Stimulated activated naive CD8-positive, alpha-beta T cell treated with anti-CD3 and anti-CD28 coated beads, Interleukin-15, Interleukin-2, amounts not matched to agents 100 U/mL and 50 U/mL, for 24 hours (primary cell): Measurements from ENCODE around the gene COL16A1.

Experiments used
- ATAC-seq: fragments of 150-1000 bp; cut with Tn5 transposase; one replicate; pipeline ENCODE4 v1.10.0; 2021
- DNase-seq: peaks from one replicate; pipeline ENCODE4 v3.0.0; 2021

Gene COL16A1

DNA sequence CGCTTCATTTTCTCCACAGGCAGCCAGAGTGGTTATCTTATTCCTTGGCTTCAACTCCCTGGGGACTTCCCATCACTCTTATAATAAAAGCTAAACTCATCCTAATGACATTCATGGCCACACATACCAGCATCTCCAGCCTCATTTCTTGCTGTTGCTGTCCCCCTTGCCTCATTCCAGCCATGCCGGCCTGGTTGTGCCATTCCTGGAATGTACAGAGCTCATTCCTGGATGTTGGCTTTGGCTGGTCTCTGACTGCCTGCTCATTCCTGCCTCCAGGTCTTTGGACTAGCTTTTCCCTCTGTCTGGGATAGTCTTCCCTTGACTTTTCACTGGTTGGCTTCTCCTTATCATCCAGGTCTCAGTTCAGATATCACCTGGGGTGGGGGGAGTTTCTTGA lies 56.7 kb downstream of the COL16A1 start:
- no peak for DNase-seq
- no peak for ATAC-seq

DNA sequence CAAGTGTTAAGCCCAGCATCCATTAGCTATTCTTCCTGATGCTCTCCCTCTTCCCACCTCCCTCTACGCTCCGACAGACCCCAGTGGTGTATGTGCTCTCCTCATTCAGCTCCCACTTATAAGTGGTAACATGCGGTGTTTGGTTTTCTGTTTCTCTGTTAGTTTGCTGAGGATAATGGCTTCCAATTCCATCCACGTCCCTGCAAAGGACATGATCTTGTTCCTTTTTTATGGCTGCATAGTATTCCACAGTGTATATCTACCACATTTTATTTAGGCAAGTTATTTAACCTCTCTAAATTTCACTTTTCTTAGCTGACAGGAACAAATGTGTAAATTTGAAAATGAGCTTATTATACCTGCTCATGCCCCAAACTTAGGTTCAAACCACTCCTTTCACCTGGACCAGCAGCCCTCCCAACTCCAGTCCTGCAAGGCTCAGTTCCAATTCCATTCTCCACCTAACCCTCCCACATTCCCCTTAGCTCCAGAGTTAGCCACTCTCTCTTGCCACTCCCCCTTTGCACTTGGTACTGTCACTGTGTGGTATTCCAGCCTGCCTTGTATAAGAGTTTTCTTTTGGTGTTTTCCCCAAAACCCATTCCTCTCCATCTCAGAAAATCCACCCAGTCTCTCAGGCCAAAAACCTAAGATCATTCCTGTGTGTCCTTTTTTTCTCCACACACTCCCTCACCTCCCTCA lies 57.4 kb downstream of the COL16A1 start:
- DNase-seq, result no peak
- no peak for ATAC-seq

DNA sequence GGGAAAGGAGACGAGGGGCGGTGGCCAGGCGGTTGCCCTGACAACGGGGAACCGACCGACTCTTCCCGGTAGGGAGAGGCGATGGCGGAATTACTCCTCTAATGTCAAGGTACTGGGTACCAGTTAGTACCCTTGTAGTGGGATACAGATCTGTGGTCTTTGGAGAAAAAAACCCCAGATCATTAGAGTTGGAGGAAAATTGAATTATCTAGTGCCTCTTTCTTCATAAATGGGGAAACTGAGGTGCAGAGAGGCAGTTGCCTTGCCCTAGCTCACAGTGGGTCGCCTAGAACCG lies 58.6 kb downstream of the COL16A1 start:
- no peak for ATAC-seq
- no peak for DNase-seq

DNA sequence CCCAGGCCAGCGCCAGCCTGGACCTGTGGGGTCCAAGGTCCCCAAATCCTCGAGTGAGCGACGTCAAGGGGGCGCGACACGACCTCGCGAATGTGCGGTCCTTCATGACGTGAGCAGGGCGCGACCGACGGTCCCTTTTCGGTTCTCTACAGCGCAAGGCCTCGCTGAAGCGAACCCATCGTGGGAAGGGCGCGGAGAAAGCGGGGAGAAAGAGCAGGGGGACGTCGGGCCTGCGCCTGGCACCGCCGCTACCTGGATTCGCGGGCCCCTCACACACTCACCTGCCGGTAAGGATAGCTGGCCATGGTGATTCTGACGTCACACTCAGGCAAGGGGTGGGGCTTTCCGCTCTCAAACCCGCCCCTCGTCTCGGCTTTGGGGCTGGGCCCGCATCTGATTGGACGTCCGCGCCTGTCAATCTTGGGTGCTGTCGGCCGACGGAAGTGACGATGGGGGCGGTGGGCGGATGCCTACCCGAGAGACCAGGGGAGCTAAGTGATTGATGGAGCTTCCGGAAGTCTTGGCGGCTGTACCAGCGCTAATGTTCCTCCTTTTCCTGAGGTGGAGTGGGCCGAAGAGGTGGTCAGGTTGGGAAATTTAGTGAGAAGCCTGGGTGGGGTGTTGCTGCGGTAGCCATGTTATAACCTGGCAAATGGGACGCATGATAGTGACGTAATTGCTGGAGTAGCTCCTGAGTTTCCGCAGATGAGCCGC lies 59.1 kb downstream of the COL16A1 start, which contains the start of gene PEF1:
PEF1 (minus strand) TSS at position 317 of the 714 bp plus-strand sequence; CDS start at position 305, 12 bp downstream.
- peak; percentile 99 for DNase-seq
- ATAC-seq, result peak; percentile 93

DNA sequence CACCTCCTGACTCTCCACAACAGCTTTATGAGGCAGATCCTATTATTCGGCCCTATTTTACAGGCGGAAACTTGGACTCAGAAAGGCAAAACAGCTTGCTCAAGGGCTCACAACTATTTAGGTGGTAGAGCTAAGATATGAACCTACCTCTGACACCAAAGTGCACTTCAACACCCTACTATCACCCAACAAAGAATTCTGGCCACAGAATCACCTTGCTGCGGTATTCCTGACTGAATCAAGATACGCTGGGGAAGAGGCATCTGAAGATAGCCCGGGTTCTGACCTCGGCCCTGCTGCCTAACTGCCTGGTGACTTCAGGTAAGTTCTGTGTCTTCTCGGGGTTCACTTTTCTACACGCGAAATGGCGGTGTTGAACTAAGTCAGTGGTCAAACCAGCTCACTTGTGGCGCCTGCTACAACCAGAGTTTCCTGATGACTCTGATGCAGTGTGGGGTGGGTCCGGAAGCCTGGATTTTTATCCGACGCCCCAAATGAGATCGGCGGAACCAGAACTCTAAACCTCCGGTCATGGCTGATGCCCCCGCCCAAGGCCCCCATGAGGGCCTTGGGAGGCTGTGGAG lies 59.7 kb downstream of the COL16A1 start:
- peak; percentile 37 for ATAC-seq
- no peak for DNase-seq

DNA sequence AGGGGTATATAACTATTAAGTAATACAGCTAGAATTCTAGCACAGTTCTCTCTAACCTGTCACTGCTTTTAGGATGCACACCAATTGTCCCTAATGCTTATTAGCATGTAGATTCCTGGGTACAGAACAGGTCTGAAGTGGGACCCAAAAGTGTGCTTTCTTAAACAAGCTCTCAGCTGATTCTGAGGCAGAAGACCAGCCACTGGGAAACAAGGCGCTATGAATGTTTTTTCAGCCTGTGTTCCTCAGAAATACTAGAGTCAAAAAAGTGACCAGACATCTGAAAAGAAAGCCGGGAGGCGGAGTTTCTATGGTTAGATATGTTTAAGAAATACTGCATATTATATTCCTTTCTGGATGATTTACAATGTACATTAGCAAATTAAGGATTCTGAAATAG lies 60.9 kb downstream of the COL16A1 start:
- no peak for ATAC-seq
- no peak for DNase-seq

DNA sequence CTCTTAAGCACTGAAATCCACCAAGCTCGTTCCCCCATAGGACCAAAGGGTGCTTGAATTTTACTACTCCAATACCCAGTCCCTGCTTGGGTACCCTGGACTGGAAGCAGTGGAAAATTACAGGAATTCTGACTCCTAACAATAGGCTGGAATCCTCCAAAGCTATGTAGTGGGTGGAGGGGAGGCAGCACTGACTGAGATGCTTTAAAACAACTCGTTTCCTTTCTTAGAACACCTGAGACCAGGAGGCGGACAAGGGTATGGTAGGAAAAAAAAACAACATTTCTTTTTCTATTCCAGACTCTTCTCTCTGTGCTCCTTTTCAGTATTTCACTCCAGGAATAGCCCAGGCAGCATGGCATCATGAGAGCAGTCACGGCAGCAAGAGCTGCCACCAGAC lies 61.5 kb downstream of the COL16A1 start:
- DNase-seq, result no peak
- ATAC-seq, result no peak

DNA sequence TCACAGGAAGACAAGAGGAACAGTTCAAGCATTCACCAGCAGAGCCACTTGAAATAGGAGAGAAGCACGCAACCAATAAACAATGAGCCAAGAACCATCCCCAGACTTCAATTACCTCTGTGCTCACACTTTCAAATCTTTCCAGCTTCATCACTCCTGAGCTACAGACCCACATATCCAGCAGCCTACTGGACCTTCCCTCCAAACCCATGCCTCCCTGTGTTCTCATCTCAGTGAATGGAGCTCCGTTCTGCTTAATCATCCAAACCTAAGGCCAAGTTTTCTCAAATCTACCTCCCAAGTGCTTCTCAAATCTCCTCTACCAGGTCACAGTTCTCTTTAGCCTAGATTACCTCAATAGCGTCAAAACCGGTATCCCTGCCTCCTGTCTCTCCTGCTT lies 62.9 kb downstream of the COL16A1 start:
- DNase-seq (no peak), ATAC-seq (no peak)

DNA sequence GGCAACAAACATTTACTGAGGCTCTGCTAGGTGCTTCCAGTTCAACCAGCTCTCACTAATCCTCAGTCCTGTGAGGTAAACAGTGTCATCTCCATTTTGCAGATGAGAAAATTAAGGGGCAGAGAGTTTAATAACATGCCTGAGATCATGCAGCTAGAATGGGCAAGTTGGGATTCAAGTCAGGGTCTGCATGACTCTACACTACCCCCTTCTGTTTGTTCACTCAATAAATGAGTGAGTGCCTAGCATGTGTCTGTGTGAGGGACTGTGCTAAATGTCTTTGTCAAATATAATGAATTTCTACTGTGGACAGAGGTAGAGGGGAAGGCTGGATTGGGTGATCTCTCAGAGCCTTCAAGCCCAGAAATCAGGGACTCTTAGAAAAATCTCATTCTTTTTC lies 63.6 kb downstream of the COL16A1 start:
- ATAC-seq, result no peak

DNA sequence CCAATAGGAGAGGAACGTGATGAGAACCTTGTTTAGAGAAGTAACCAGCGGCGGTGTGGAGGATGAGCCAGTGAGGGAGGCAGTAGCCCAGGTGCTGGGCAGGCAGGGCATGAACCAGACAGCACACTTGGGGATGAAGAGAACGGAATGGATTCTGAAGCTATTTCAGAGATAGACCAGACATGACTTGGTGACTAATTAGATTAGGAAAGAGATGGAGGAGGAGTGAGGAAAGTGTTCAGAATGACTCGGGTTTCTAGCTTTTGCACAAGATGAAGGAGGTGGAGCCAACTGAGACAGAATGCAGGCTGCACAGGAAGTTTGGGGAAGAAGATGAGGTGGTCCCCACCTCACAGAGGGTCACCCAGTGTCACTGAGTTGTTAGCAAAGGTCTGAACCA lies 64.3 kb downstream of the COL16A1 start:
- ATAC-seq (no peak), DNase-seq (no peak)

More for the DNA sequence above, 63.6 kb downstream of the COL16A1 start:
- DNase-seq, result no peak

DNA sequence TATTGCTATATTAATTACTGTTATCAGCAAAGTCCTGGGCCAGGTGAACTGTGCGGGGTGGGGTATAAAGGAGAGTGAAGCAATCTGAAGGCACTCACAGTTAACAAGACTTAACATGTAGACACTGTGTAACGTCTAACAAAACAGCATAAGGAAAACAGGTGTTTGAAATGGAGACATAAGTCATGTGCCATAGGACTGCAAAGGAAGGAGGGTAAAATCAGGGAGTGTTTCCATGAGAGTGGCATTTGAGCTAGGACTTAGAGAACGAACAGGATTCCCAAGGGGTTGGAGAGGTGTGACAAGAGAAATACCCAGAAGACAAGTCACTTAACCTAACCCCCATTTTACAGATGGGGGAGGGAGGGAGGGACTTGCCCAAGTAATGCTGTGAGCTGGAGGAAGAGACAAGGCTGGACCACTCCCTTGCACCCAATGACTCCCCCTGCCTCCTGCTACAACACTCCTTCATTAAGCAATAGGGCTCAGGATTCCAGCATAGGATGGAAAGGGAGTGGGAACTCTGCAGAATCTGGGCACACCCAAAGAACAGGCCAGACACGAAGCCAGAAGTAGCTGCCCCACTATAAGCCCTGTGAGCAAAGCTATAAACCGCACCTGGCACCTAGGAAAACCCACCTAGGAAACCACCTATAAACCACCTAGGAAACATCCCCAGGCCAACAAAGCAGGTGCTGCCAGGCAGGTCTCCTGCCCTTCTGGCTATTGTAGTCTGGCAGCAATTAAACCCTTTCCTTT lies 65.7 kb downstream of the COL16A1 start:
- ATAC-seq, result no peak
- no peak for DNase-seq

DNA sequence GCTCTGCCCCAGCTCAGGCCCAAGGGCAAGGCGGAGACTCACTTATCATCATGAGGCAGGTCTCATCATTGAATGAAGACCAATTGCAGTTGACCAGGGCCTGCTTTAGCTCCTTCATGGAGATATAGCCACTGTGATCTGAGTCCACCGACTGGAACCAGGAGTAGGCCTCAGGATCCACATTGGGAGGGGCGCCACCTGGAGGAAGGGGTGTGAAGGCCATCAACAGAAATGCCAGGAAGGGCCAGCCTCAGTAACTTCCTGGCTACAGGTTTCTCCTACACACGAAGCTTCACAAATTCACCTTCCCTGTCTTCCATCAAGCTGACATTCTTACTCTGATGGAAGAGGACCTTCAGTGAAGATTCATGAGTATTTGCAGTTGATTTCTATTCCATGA lies 70.7 kb downstream of the COL16A1 start:
- no peak for ATAC-seq

DNA sequence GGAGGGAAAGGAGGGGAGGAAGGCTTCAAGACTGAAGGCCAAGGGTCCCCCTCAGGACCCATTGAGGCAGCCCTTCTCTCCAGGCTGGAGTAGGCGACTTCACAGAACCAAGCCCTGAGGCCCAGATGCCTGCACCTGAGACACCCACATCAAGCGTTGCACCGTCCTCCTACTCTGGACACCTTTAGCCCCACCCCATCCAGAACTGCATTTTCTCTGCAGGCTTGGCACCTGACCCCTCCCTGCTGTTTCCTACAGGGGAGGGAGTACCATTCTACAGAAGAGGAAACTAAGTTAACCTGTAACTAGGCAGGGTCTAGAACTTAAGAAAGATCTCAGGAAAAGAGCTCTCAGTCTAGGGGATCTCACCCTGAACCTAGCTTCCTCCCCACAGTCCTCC lies 71.2 kb downstream of the COL16A1 start:
- no peak for DNase-seq
- ATAC-seq, result no peak

More for the DNA sequence above, 70.7 kb downstream of the COL16A1 start:
- DNase-seq, result peak; percentile 54

DNA sequence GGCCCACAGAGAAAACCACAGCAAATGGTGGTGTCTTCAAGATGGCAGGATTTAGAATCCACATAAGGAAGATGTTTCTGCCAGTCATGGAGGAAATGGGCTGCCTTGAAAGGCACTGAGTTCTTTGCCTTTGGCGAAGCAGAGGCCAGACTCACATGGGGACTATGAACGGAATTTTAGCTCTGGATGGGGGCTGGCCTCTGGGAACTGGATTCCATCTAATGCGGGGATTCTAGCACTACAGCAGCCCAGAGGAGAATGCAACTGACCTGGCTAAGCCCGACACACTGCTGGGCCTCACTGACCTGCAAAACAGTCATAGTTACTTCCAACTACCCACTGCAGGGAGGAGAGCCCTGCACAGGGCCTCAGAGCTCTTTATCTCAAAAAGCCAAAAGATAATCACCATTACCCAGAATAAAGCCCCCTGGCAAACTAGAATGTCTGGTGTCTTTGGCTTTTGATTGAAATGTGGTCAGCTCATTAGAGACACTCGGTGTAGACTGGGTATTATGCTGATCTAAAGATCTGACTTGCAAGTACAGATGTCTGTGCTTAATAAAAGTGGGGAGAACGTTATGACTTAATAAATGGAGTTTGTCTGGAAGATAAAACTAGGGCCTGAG lies 74.8 kb downstream of the COL16A1 start:
- no peak for ATAC-seq
- no peak for DNase-seq

DNA sequence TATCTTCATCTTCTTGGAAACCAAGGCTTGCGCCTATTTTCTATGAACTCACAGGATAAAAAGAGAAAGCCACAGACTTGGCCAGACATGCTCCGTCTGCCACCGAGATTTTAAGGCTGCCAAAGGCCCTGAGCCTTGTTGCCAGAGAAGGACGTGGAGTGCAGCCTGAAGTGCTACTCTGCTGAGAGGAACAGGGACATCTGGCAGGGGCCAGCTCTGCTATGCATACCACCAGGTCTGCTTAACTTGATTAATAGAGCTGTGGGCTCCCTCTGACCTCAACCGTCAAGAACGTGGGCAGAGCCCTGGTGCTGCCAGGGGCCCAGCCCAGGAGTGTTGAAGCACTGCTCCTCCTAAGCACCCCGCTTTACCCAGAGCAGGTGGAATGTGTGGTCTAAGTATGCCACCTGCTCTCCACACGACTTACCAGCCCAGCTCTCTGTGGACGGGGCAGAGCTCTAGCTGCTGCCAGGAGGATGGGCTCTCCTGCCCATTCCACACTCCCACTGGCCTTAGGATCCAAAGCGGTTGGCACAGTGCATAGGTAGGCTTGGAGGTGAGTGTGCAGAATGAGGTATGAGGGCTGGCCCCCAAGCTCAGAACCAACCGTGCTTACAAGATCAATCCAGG lies 75.8 kb downstream of the COL16A1 start:
- DNase-seq, result no peak
- ATAC-seq, result no peak

DNA sequence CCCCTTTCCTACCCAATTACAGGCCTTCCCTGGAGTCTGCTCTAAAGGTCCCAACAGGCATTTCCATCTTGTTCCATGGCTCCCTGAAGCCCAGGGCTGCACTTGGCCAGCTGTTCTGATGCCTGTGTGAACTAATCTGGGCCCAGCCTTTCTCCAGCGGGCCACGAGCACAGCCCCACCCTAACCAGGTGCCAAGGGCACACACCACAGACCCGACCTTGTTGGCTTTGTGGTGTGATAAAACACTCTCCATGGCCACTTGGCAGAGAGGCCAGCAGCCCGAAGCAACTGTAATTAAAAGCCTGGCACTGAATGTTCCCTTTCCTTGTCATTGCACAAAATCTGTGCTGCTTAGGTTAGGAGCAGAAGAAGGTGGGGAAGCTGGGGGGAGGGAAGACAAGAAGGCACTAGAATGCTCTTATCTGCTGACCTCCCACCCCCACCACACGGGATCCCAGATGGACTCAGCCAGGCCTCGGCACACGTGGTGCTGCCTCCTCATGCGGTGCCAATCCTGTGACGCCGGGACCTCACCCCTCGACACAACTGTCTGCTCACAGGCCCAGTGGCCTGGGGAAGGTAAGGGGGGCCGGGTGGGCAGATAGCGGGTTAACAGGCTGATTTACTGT lies 76.4 kb downstream of the COL16A1 start:
- no peak for ATAC-seq
- no peak for DNase-seq

DNA sequence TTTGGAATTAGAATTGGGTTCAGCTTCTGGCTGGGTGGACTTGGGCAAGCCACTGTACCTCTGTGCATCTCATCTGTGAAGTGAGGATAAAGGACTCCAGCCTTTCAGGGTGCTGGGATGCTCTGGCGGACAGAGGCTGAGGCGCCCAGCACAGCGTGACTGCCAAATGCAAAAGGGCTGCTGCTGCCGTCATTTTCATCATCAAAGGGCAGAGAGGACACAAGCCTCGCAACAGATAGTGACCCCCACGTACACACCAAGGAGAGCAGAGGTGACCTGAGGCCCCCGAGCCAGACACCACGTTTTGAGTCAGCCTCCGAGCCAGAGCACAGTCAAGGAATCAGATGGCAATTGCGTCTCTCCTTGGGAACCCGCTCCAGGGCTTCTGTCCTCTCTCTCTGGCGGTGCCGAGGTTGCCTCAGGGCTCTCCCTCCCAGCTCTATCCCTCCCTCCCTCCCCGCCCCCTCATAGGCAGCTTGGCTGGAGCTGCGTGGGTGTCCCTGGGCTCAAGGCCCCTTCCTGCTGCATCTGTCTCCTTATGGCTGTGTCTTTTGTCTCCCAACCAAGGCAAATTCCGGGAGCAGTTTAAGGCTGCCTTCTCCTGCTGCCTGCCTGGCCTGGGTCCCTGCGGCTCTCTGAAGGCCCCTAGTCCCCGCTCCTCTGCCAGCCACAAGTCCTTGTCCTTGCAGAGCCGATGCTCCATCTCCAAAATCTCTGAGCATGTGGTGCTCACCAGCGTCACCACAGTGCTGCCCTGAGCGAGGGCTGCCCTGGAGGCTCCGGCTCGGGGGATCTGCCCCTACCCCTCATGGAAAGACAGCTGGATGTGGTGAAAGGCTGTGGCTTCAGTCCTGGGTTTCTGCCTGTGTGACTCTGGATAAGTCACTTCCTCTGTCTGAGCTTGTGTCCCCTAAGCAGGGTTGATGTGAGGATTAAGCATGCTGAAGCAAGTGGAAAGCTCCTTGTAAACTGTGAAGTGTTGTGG lies 77.3 kb downstream of the COL16A1 start:
- DNase-seq (no peak), ATAC-seq (no peak)

DNA sequence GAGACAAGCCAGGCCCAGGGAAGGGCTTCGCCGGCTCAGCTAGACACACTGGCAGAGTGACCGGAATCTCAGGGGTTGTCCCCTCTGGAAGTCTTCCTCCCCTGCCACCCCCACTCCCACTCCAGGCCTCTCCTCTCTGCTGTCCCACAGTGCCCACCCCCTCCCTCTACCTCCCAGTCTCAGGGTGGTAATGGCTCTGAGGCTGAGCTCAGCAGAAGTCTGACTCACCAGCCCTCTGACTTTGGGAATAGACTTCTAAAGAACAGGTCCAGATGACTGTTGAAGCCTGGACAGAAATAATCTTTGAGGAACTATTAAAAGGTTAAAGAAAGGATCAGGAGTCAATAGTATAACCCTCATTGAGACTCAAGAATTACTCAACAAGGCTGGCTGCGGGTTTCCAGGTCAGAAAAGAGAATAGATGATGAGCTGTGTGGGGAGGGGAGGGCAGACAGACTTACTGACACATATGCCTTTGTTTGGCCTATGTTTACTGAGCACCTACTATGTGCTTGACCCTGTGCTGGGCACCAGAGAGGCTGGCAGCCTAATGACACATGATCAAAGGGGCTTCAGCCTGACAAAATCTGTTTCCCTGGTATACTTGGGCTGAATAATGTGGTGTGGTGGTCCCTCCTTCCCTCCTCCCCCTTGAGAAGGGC lies 78.1 kb downstream of the COL16A1 start:
- DNase-seq (no peak), ATAC-seq (no peak)

DNA sequence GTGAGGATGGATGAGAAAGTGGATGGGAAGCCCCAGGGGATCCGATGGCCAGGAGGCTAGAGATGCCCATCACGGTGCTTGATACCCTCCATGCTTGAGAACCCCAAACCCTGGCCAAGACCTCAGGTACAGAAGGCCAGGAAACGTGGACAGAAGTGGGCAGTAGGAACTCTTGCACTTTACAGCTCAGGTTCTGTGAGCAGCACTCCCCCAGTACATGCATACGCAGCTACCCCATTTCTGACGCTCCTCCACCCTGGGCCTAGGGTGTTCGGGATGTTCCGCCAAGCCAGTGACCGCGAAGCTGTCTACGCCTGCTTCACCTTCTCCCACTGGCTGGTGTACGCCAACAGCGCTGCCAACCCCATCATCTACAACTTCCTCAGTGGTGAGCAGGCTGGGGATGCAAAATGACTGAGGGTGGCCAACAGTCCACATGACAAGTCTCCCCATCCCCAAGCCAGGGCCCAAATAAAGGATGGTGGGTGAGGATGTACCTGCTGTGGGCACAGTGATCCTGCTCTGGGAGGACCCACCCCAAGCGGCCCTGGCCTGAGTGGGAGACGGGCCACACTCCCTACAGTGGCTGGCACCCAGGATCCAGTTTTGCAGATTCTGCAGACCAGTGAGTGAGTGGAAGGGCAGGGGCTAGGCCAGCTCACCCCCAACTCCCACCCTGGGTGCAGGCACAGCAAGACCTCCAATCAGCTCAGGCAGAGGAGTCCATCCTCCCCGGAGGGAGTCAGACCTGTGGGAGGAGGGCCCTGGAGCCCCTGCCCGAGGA lies 78.9 kb downstream of the COL16A1 start:
- ATAC-seq (no peak), DNase-seq (no peak)
